KMS-11 (cell line): ENCODE data around the gene NIPAL4.

Experiments used
- H2AFZ ChIP-seq: fragments of 200-600 bp; sonication (generic); 2 replicates; pipeline ENCODE4 v1.6.1; 2016; ENCODE audit warnings: antibody characterized with exemption, mixed run types, low read depth
- H3K27ac ChIP-seq: fragments of 200-600 bp; sonication (generic); 2 replicates; pipeline ENCODE4 v1.6.1; 2016; ENCODE audit warnings: mild to moderate bottlenecking, mixed run types
- H3K27me3 ChIP-seq: fragments of 200-600 bp; sonication (generic); 2 replicates; pipeline ENCODE4 v1.6.1; 2017; ENCODE audit warnings: mild to moderate bottlenecking, low read depth, mixed run types, moderate library complexity; ENCODE audit not compliant: insufficient read depth
- H3K36me3 ChIP-seq: fragments of 200-600 bp; sonication (generic); 2 replicates; pipeline ENCODE4 v1.6.1; 2017; ENCODE audit warnings: mild to moderate bottlenecking, mixed run types; ENCODE audit not compliant: insufficient read depth
- H3K4me1 ChIP-seq: fragments of 200-600 bp; sonication (generic); 2 replicates; pipeline ENCODE4 v1.6.1; 2016; ENCODE audit warnings: mild to moderate bottlenecking, low read depth, mixed run types; ENCODE audit not compliant: poor library complexity, severe bottlenecking
- H3K4me2 ChIP-seq: fragments of 200-600 bp; sonication (generic); 2 replicates; pipeline ENCODE4 v1.7.0; 2016; ENCODE audit warnings: mild to moderate bottlenecking, mixed run types
- H3K4me3 ChIP-seq: fragments of 200-600 bp; sonication (generic); IDR thresholded peaks from 2 replicates; pipeline ENCODE4 v1.6.1; 2017; ENCODE audit warnings: low read depth, low read length, mixed read lengths; ENCODE audit not compliant: insufficient read depth
- H3K79me2 ChIP-seq: fragments of 200-600 bp; sonication (generic); 2 replicates; pipeline ENCODE4 v1.6.1; 2016; ENCODE audit warnings: low read depth, mixed run types; ENCODE audit not compliant: insufficient read depth
- H3K9ac ChIP-seq: fragments of 200-600 bp; sonication (generic); 2 replicates; pipeline ENCODE4 v1.6.1; 2016; ENCODE audit warnings: mild to moderate bottlenecking, mixed run types
- H4K20me1 ChIP-seq: fragments of 200-600 bp; sonication (generic); 2 replicates; pipeline ENCODE4 v1.6.1; 2016; ENCODE audit warnings: mild to moderate bottlenecking, mixed run types; ENCODE audit not compliant: insufficient read depth
- CTCF ChIP-seq: fragments of 200-600 bp; sonication (generic); conservative IDR thresholded peaks from 2 replicates; pipeline ENCODE4 v1.6.1; 2017; ENCODE audit warnings: low read depth, mild to moderate bottlenecking, antibody characterized with exemption, low read length, moderate library complexity, mixed read lengths

Gene NIPAL4

GRCh38 chr5:157520911-157521703 lies 61.1 kb downstream of the NIPAL4 start:
- no peak overlapping the region for H3K4me3 ChIP-seq
- H2AFZ ChIP-seq = no peak overlapping the region
- no peaks in the 10 kb centered on the region for H3K79me2 ChIP-seq
- no peaks in the 10 kb centered on the region for H4K20me1 ChIP-seq
- H3K4me2 ChIP-seq = no peak overlapping the region
- TF ChIP-seq CTCF = no peak
- no peak overlapping the region for H3K9ac ChIP-seq
- H3K4me1 ChIP-seq = peaks cover 7% of the 10 kb centered on the region
- H3K27ac ChIP-seq = no peak overlapping the region
- H3K27me3 ChIP-seq = no peaks in the 10 kb centered on the region
- no peaks in the 10 kb centered on the region for H3K36me3 ChIP-seq

GRCh38 chr5:157521704-157522029 lies 61.7 kb downstream of the NIPAL4 start:
- Histone ChIP-seq H3K4me3 (no peak overlapping the region), H3K79me2 (no peaks in the 10 kb centered on the region), H3K27ac (no peak overlapping the region), H3K9ac (no peak overlapping the region), H3K27me3 (no peaks in the 10 kb centered on the region), H3K4me1 (peaks cover 7% of the 10 kb centered on the region), H4K20me1 (no peaks in the 10 kb centered on the region), H2AFZ (no peak overlapping the region), H3K36me3 (no peaks in the 10 kb centered on the region), H3K4me2 (no peak overlapping the region)
- no peak for TF ChIP-seq CTCF

- no peak for TF ChIP-seq CTCF
- Histone ChIP-seq H3K4me3 (no peak overlapping the region), H2AFZ (no peak overlapping the region), H3K4me1 (peaks cover 5% of the 10 kb centered on the region), H3K79me2 (no peaks in the 10 kb centered on the region), H3K36me3 (no peaks in the 10 kb centered on the region), H3K9ac (no peak overlapping the region), H4K20me1 (no peaks in the 10 kb centered on the region), H3K27ac (no peak overlapping the region), H3K4me2 (no peak overlapping the region), H3K27me3 (no peaks in the 10 kb centered on the region)
Observed at GRCh38 chr5:157523976-157524375, 64.0 kb downstream of the NIPAL4 start.
